GM12878 (cell line): ENCODE results near the gene DNAJC9. TPM values are rescaled to one million over a fixed set of nuclear protein-coding genes. Genes with fewer than 3 reads are reported as not detected.

Experiments used
- ATAC-seq: fragments of 200-7000 bp; cut with Tn5 transposase; 3 replicates; pipeline ENCODE4 v1.9.1; 2020; ENCODE audit warnings: mild to moderate bottlenecking, moderate library complexity
- BruUV-seq: library from RNA; stranded (reverse); fragments of 400-500 nt; replicated peaks from 2 replicates; lab custom pipeline; 2021; lab: Mats Ljungman, UMichigan
- CTCF ChIA-PET: fragments of 300-600 bp; sonication (Branson Sonifier 250); formaldehyde crosslinking; extraction: SDS; loops from one replicate; lab custom pipeline; 2021; ENCODE audit warnings: inconsistent platforms; lab: Yijun Ruan, JAX
- POLR2A ChIA-PET: fragments of 350-600 bp; formaldehyde crosslinking; extraction: SDS; loops from one replicate; lab custom pipeline; 2021; ENCODE audit warnings: inconsistent platforms; lab: Charles Lee
- RAD21 ChIA-PET: fragments of 300-600 bp; sonication (Branson Sonifier 250); formaldehyde crosslinking; loops from one replicate; lab custom pipeline; 2023; ENCODE audit warnings: antibody characterized with exemption; ENCODE audit not compliant: unreplicated experiment; lab: Charles Lee
- SMC1A ChIA-PET: fragments of 300-600 bp; sonication (Branson Sonifier 250); formaldehyde crosslinking; loops from one replicate; lab custom pipeline; 2023; ENCODE audit not compliant: unreplicated experiment, uncharacterized antibody; lab: Charles Lee
- DNase-seq: peaks from one replicate; pipeline ENCODE4 v3.0.0-alpha.2; 2011; ENCODE audit warnings: low read depth, low spot score
- FAIRE-seq: peaks from 3 replicates; lab custom pipeline; 2011; peaks lifted over from hg19 to GRCh38; lab: Jason Lieb, UNC
- H2AFZ ChIP-seq: 2 replicates; pipeline ENCODE4 v1.6.0; 2011; ENCODE audit warnings: low read depth, low read length, control low read depth; ENCODE audit not compliant: control insufficient read depth
- H3K27ac ChIP-seq: 2 replicates; pipeline ENCODE4 v1.5.1; 2011; ENCODE audit warnings: control low read depth; ENCODE audit not compliant: control insufficient read depth, insufficient read depth
- H3K27me3 ChIP-seq, 2 experiments: replicated peaks in 1 of 2; 2 replicates each; pipeline versions ENCODE4 v1.6.0 to v1.6.1; 2011; ENCODE audit warnings: low read length in 1 of 2; ENCODE audit not compliant: control insufficient read depth in 2 of 2, insufficient read depth in 2 of 2
- H3K36me3 ChIP-seq, 2 experiments: 2 replicates each; pipeline ENCODE4 v1.5.1; 2011; ENCODE audit warnings: low read length in 1 of 2; ENCODE audit not compliant: control insufficient read depth in 2 of 2, insufficient read depth in 2 of 2
- H3K4me1 ChIP-seq: 2 replicates; pipeline ENCODE4 v1.6.1; 2011; ENCODE audit warnings: mild to moderate bottlenecking, low read length, moderate library complexity, mixed read lengths; ENCODE audit not compliant: control insufficient read depth, insufficient read depth
- H3K4me2 ChIP-seq: 2 replicates; pipeline ENCODE4 v1.6.0; 2011; ENCODE audit warnings: control low read depth; ENCODE audit not compliant: control insufficient read depth, insufficient read depth
- H3K4me3 ChIP-seq: fragments of 200-600 bp; sonication (generic); 2 replicates; pipeline ENCODE4 v1.5.1; 2016
- H3K79me2 ChIP-seq: 2 replicates; pipeline ENCODE4 v1.6.0; 2011; ENCODE audit warnings: low read length; ENCODE audit not compliant: control insufficient read depth, insufficient read depth
- H3K9ac ChIP-seq: 2 replicates; pipeline ENCODE4 v1.8.0; 2011; ENCODE audit warnings: low read length, control low read depth, mixed read lengths; ENCODE audit not compliant: control insufficient read depth, insufficient read depth
- H3K9me3 ChIP-seq: replicated peaks from 3 replicates; pipeline ENCODE4 v1.5.1; 2011; ENCODE audit warnings: mild to moderate bottlenecking, low read length; ENCODE audit not compliant: control insufficient read depth, insufficient read depth
- H4K20me1 ChIP-seq: 2 replicates; pipeline ENCODE4 v1.6.0; 2011; ENCODE audit not compliant: control insufficient read depth, insufficient read depth
- CEBPB ChIP-seq, 2 experiments: fragments of 150-350 bp in 1 of 2; IDR thresholded peaks; 2 replicates each; pipeline ENCODE4 v1.6.1; 2012 to 2014; ENCODE audit warnings: low read depth in 2 of 2, low read length in 2 of 2, borderline replicate concordance in 1 of 2, inconsistent platforms in 1 of 2
- CHD1 ChIP-seq: IDR thresholded peaks from 2 replicates; pipeline ENCODE4 v1.6.1; 2012; ENCODE audit warnings: low read depth, low read length, improper control_type of control experiment
- CHD2 ChIP-seq: IDR thresholded peaks from 2 replicates; pipeline ENCODE4 v1.6.1; 2011; ENCODE audit warnings: low read depth, low read length, improper control_type of control experiment, borderline replicate concordance
- EP300 ChIP-seq, 2 experiments: fragments of 150-350 bp in 1 of 2; IDR thresholded peaks; 2 replicates each; pipeline ENCODE4 v1.6.1; 2011 to 2012; ENCODE audit warnings: low read depth in 2 of 2, low read length in 2 of 2, borderline replicate concordance in 1 of 2, improper control_type of control experiment in 1 of 2, inconsistent platforms in 1 of 2; ENCODE audit not compliant: control insufficient read depth in 1 of 2
- IKZF2 ChIP-seq, 2 experiments: fragments of 450-650 bp; IDR thresholded peaks; 2 replicates each; pipeline ENCODE4 v1.6.1; 2017; ENCODE audit warnings: mild to moderate bottlenecking in 2 of 2, moderate library complexity in 2 of 2
- IRF3 ChIP-seq: fragments of 450-650 bp; IDR thresholded peaks from 2 replicates; pipeline ENCODE4 v1.6.1; 2014; ENCODE audit warnings: mild to moderate bottlenecking
- NR2F1 ChIP-seq: fragments of 450-650 bp; conservative IDR thresholded peaks from 2 replicates; pipeline ENCODE4 v1.6.1; 2017; ENCODE audit warnings: mild to moderate bottlenecking
- RCOR1 ChIP-seq: conservative IDR thresholded peaks from 2 replicates; pipeline ENCODE4 v1.6.1; 2012; ENCODE audit warnings: low read depth, low read length, improper control_type of control experiment
- SUPT20H ChIP-seq: IDR thresholded peaks from 2 replicates; pipeline ENCODE4 v1.6.1; 2011; ENCODE audit warnings: low read depth, mild to moderate bottlenecking, low read length, moderate library complexity, borderline replicate concordance; ENCODE audit not compliant: control insufficient read depth
- TBL1XR1 ChIP-seq: IDR thresholded peaks from 2 replicates; pipeline ENCODE4 v1.6.1; 2012; ENCODE audit warnings: low read depth, low read length, improper control_type of control experiment
- ZBED1 ChIP-seq: IDR thresholded peaks from 2 replicates; pipeline ENCODE4 v1.6.1; 2016; ENCODE audit warnings: borderline replicate concordance
- ZSCAN29 ChIP-seq: fragments of 450-650 bp; IDR thresholded peaks from 2 replicates; pipeline ENCODE4 v1.6.1; 2017; ENCODE audit warnings: mild to moderate bottlenecking, moderate library complexity
- WGBS: methylation state at CpG from one replicate; pipeline ENCODE4 v1.1.6; 2016; ENCODE audit warnings: low lambda C conversion rate; ENCODE audit not compliant: insufficient replicate concordance, insufficient coverage; ENCODE audit errors: missing lambda C conversion rate; 5-methylcytosine and 5-hydroxymethylcytosine counted together
- in situ Hi-C: fragments of 300-500 bp; cut with MboI; formaldehyde crosslinking; loops from 9 replicates; pipeline ENCODE4 v1.14.3; 2018; ENCODE audit warnings: mixed read lengths
- intact Hi-C: fragments of 100-400 bp; cut with micrococcal nuclease; formaldehyde crosslinking; loops from one replicate; pipeline ENCODE4 v1.14.2; 2022; ENCODE audit not compliant: unreplicated experiment
- polyA plus RNA-seq, 11 experiments: library from polyadenylated mRNA; depleted of rRNA in 4 of 11; unstranded in 6 of 11; stranded (reverse) in 5 of 11; fragments of >200 nt; fragmentation: Nextera tagmentation in 4 of 11; fragmentation: Illumina TruSeq in 1 of 11; extraction: Ambion mirVana in 4 of 11; extraction: Trizol in 1 of 11; gene quantifications; 1 replicate in 1 of 11; 2 replicates in 10 of 11; pipeline versions ENCODE4 v1.2.1 to v1.2.3, GENCODE V29; 2011 to 2016; ENCODE audit warnings: inconsistent platforms in 2 of 11, missing spikeins in 2 of 11, low read depth in 1 of 11
- total RNA-seq, 4 experiments: library from RNA; depleted of rRNA in 3 of 4; stranded (reverse); fragments of >200 nt in 3 of 4; fragmentation: Illumina TruSeq in 1 of 4; extraction: Trizol in 1 of 4; gene quantifications; 2 replicates each; pipeline versions ENCODE4 v1.2.1 to v1.2.3, GENCODE V29; 2013 to 2021
- TF ChIP-seq, protein P1 (sequence below): fragments of 450-650 bp; formaldehyde crosslinking; IDR thresholded peaks from 2 replicates; pipeline ENCODE4 v1.5.0; 2022; ENCODE audit warnings: mild to moderate bottlenecking, missing genetic modification characterization
- TF ChIP-seq, protein P2 (sequence below): fragments of 450-650 bp; IDR thresholded peaks from 2 replicates; pipeline ENCODE4 v1.6.1; 2018; ENCODE audit warnings: borderline replicate concordance, mild to moderate bottlenecking; ENCODE audit not compliant: partially characterized antibody

Gene DNAJC9
- total and polyA plus RNA-seq, 10 of the 15 experiments (the other 5 are each of a cell fraction or from before 2014, with no cell fraction given): 15.0 to 72.9 (median 41.8) TPM

- TF ChIP-seq CEBPB (IDR thresholded peaks at IDR 0.05; ENCODE audit: borderline replicate concordance in 1 of 2, low read depth in 2 of 2, low read length in 2 of 2): no peak
Measured at GRCh38 chr10:73207883-73208282, 39.2 kb downstream of the DNAJC9 start (continued).

DNA sequence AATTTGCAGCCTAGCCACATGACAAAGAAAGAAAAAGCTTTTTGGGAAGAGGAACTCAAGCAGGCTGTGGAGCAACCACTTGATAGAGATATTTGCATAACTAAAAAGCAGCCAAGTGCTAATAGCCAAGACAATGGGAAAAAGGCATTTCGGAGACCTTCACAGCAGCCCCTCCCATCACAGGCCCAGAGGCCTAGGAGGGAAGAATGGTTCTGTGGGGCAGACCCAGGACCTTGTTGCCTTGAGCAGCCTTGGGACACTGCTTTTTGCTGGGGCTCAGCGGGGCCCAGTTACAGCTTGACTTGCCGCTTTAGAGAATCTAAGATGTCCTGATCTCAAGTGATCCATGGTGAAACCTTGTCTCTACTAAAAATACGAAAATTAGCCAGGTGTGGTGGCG, 40.7 kb downstream of the DNAJC9 start:
- no peaks in the 10 kb centered on the region for H3K4me1 ChIP-seq
- H3K36me3 ChIP-seq: no peaks in the 10 kb centered on the region
- no peak for FAIRE-seq
- POLR2A ChIA-PET: interaction anchor here (0.6 kb wide), 1 partner anchor 573 kb away, joined by 4 read pairs; no protein-coding TSS in a partner anchor
- no peak overlapping the region for H3K27ac ChIP-seq
- H2AFZ ChIP-seq: no peak overlapping the region
- H3K9ac ChIP-seq: no peak overlapping the region
- intact Hi-C loops (no loop called here), in situ Hi-C loops (no loop called here)
- H3K4me2 ChIP-seq: no peak overlapping the region
- SMC1A ChIA-PET: interaction anchor here (1.5 kb wide), 1 partner anchor 41 kb away, joined by 3 read pairs; the partner anchor contains the start of gene DNAJC9
- no peak overlapping the region for H3K4me3 ChIP-seq
- RAD21 ChIA-PET: no interaction called here
- no peaks in the 10 kb centered on the region for H4K20me1 ChIP-seq
- 78% methylated on average over 5 of the region's 5 CpGs for WGBS
- no peak for ATAC-seq
- DNase-seq: no peak
- no peaks in the 10 kb centered on the region for H3K9me3 ChIP-seq
- no peaks in the 10 kb centered on the region for H3K79me2 ChIP-seq
- CTCF ChIA-PET: no interaction called here
- no peaks in the 10 kb centered on the region for H3K27me3 ChIP-seq
- no TSS peak for BruUV-seq
- TF ChIP-seq, protein P1, sequence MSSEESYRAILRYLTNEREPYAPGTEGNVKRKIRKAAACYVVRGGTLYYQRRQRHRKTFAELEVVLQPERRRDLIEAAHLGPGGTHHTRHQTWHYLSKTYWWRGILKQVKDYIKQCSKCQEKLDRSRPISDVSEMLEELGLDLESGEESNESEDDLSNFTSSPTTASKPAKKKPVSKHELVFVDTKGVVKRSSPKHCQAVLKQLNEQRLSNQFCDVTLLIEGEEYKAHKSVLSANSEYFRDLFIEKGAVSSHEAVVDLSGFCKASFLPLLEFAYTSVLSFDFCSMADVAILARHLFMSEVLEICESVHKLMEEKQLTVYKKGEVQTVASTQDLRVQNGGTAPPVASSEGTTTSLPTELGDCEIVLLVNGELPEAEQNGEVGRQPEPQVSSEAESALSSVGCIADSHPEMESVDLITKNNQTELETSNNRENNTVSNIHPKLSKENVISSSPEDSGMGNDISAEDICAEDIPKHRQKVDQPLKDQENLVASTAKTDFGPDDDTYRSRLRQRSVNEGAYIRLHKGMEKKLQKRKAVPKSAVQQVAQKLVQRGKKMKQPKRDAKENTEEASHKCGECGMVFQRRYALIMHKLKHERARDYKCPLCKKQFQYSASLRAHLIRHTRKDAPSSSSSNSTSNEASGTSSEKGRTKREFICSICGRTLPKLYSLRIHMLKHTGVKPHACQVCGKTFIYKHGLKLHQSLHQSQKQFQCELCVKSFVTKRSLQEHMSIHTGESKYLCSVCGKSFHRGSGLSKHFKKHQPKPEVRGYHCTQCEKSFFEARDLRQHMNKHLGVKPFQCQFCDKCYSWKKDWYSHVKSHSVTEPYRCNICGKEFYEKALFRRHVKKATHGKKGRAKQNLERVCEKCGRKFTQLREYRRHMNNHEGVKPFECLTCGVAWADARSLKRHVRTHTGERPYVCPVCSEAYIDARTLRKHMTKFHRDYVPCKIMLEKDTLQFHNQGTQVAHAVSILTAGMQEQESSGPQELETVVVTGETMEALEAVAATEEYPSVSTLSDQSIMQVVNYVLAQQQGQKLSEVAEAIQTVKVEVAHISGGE: no peak
- no peak for TF ChIP-seq NR2F1
- TF ChIP-seq ZBED1: no peak
- no peak for TF ChIP-seq TBL1XR1
- TF ChIP-seq IKZF2 (IDR thresholded peaks at IDR 0.05): no peak
- TF ChIP-seq EP300 (IDR thresholded peaks at IDR 0.05; ENCODE audit: borderline replicate concordance in 1 of 2, control insufficient read depth in 1 of 2, low read depth in 2 of 2, low read length in 2 of 2): no peak
- no peak for TF ChIP-seq SUPT20H
- TF ChIP-seq RCOR1: no peak
- no peak for TF ChIP-seq CHD2
- no peak for TF ChIP-seq ZSCAN29
- TF ChIP-seq CHD1: no peak
- no peak for TF ChIP-seq IRF3
- TF ChIP-seq, protein P2, sequence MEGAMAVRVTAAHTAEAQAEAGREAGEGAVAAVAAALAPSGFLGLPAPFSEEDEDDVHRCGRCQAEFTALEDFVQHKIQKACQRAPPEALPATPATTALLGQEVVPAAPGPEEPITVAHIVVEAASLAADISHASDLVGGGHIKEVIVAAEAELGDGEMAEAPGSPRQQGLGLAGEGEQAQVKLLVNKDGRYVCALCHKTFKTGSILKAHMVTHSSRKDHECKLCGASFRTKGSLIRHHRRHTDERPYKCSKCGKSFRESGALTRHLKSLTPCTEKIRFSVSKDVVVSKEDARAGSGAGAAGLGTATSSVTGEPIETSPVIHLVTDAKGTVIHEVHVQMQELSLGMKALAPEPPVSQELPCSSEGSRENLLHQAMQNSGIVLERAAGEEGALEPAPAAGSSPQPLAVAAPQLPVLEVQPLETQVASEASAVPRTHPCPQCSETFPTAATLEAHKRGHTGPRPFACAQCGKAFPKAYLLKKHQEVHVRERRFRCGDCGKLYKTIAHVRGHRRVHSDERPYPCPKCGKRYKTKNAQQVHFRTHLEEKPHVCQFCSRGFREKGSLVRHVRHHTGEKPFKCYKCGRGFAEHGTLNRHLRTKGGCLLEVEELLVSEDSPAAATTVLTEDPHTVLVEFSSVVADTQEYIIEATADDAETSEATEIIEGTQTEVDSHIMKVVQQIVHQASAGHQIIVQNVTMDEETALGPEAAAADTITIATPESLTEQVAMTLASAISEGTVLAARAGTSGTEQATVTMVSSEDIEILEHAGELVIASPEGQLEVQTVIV: no peak
